GM21390 (cell line): Measurements from ENCODE around the gene DERL3.
"Not testable (repeated sequence)": the region's sequence is repeated elsewhere in the genome, so short reads cannot be mapped to it uniquely, and the experiment has no call there.

Experiments used
- ATAC-seq: cut with Tn5 transposase; IDR thresholded peaks from one replicate; pipeline ENCODE4 v1.9.1; 2021; ENCODE audit not compliant: unreplicated experiment

The DERL3 gene

DNA sequence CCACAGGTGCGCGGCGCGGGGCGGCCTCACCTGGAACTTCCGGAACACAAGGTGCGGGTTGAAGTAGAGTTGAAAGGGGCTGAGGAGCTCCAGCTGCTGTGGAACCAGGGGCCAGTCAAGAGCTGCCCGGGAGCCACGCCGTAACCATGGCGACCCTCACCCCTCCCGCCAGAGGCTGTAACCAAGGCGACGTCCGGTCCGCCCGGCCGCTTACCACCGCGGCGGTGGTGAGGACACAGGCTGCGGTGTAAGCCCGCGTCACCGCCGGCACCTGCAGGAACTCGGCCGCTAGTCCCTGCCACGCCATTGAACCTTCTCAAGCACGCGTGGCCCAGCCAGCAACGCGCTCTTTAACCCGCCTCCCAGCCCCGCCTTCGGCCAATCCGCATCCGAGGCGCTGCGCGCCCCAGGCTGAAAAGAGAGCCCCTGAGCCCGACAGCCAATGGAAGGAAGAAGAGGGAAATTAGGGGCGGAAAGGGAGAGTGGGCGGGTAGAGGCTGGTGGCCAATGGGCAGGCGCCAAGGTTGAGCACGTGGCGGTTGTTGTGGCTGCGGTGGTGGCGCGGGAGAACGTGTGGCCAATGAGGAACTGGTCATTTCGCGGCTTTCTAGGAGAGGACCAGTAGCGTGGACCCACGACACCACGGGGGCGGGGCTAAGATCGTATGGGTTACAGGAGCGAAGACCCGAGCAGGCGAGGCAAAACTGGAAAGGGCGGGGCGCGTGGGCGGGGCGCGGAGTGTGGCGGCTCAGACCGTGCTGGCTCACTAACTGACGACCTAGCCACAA is at the start of gene DERL3:
TSS of gene DERL3 (minus strand) at position 326 of the 788 bp plus-strand sequence. CDS start at position 307, 19 bp downstream.
- peak; percentile 79 for ATAC-seq

DNA sequence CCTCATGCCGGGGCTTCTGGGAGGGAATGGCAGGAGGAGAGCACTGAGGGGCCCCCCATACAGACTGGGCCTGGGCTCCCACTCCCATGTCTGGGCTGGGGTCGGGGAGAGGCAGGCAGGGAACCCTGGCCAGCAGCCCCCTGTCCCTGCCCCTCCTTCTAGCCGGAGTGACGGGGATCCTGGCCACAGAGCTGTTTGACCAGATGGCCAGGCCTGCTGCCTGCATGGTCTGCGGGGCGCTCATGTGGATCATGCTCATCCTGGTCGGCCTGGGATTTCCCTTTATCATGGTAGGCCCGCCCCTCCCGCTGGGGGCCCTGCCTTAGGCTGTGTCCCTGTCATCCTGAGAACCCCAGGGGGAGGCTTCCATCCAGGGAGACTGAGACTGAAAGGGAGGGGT is 45.3 kb upstream of the DERL3 start:
- ATAC-seq: no peak

DNA sequence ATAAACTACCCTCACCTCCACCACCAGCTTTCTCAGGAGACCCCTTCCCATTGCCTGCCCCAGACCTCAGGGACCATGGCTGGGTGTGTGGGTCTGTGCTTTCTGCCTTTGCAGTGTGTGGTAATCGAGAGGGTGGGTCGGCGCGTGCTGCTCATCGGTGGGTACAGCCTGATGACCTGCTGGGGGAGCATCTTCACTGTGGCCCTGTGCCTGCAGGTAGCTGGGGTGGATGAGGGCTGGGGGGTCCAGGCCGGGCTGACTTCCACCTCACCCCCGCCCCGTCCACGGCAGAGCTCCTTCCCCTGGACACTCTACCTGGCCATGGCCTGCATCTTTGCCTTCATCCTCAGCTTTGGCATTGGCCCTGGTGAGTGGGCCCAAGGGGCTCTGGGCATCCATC is 44.9 kb upstream of the DERL3 start:
- no peak for ATAC-seq

DNA sequence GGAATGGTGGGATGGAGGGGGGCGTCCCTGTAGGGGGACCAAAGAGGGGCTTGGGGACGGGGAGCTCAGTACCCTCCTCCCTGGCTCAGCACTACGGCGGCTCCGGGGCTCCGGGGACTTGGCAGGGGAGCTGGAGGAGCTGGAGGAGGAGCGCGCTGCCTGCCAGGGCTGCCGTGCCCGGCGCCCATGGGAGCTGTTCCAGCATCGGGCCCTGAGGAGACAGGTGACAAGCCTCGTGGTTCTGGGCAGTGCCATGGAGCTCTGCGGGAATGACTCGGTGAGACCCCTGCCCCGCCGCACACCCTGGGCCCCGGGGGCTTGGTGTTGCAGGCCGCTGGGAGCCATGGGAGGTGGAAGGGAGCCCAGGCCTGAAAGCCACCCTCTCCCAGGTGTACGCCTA is 43.6 kb upstream of the DERL3 start:
- ATAC-seq: no peak

DNA sequence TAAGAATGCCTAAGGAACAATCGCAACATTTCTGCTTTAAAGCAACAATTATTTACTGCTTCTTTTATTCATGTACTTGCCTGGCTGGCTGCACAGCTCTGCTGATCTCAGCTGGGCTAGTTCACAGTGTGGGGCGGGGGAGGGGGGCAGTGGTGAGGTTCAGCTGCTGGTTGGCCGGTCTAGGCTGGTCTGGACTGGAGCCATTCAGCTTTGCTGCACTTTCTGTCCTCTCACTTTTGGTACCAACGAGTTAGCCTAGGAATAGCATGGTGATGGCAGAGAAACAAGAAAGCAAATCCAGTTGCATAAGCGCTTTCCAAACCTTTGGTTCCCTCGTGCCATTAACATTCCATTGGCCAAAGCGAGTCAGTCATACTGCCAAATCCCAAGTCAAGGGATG is 39.4 kb upstream of the DERL3 start:
- ATAC-seq: no peak

DNA sequence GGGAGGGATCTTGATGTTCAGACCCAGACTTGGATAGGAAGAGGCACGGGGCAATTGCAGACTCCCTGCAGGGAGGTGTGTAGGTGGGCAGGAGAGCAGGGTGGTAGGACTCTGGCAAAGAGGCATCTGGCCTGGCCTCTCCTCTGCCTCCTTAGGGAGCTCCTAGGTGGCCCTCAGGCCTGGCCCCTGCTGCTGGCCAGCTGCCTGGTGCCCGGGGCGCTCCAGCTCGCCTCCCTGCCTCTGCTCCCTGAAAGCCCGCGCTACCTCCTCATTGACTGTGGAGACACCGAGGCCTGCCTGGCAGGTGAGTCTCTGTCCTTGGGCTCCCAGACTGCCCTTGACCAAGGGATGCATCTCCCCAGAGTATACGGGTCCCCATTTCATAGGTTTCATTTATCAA is 38.8 kb upstream of the DERL3 start:
- ATAC-seq: no peak

DNA sequence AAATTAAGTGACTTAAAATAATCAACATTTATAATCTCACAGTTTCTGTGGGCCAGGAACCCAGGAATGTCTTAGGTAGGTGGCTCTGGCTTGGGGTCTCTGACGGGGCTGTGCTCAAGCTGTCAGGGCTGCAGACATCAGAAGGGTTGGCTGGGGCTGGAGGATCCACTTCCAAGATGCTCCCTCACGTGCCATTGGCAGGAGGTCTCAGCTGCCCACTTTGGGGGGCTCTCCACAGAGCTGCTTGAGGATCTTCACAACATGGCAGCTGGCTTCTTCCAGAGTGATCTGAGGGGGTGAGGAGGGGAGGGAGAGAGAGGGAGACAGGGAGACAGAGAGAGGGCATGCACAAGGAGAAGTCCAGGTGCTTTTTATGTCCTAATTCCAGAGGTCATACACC is 37.0 kb upstream of the DERL3 start:
- ATAC-seq: no peak

DNA sequence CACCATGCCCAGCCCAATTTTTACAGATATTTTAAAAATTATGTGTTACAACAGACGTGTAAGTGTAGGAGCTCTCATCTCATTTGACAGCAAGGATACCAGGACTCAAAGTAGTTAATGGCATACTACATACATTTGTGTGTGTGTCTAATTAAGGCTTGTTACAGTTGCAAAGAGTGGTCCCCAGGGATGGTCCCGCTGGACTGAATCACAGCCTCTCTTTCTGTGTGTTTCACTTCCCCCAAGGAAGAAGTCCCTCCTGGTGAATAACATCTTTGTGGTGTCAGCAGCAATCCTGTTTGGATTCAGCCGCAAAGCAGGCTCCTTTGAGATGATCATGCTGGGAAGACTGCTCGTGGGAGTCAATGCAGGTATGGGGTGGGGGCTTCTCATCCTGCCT is 36.1 kb upstream of the DERL3 start:
- ATAC-seq: no peak

DNA sequence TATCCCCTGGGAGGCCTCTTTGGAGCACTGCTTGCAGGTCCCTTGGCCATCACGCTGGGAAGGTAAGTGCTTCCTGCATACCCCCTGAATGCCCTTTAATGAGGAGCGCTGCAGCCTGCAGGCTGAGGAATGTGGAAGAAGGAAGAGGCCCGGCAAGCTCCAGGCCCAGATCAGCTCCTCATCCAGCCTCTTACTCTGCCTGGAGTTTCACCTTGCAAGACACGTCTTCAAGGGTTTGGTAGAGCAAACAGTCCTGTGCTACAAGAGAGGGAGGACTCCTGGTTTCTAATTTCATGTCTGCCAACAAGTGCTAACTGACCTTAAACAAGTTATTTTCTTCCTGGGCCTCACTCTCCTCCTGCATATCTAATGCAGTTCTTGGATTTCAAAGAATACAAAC is 29.8 kb upstream of the DERL3 start:
- no peak for ATAC-seq

DNA sequence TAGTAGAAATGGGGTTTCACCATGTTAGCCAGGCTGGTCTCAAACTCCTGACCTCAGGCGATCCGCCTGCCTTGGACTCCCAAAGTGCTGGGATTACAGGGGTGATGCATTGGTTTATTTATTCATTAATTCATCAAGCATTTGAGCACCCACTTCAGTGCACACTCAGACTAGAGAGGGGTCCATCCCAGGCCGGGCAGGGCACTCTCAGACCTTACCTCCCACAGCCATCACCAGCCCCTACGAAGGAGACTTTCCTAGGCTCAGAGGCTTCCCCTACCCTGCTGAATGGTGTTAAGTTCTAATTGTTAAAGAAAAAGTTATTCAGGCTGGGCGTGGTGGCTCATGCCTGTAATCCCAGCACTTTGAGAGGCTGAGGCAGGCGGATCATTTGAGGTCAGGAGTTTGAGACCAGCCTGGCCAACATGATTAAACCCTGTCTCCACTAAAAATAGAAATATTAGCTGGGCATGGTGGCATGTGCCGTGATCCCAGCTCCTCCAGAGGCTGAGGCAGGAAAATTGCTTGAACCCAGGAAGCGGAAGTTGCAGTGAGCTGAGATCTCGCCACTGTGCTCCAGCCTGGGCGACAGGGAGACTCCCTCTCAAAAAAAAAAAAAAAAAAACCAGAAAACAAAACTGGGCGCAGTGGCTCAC is 25.8 kb upstream of the DERL3 start:
- not testable (repeated sequence) for ATAC-seq

DNA sequence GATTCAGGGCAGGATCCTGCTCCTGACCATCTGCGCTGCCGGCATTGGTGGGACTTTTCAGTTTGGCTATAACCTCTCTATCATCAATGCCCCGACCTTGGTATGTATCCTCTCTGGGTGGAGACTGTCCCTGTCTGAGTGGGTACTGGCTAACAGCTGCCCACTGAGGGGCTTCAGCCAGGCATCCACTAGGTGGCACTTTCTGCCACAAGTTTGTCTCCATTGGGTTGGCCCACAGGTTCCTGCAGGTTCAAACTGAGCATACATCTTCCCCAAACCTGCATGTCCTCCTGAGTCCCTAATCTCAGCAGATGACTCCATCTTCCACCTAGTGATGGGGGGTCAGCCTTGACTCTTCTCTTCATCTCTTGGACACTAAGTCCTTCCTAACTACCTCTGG is 23.3 kb upstream of the DERL3 start:
- ATAC-seq: no peak

DNA sequence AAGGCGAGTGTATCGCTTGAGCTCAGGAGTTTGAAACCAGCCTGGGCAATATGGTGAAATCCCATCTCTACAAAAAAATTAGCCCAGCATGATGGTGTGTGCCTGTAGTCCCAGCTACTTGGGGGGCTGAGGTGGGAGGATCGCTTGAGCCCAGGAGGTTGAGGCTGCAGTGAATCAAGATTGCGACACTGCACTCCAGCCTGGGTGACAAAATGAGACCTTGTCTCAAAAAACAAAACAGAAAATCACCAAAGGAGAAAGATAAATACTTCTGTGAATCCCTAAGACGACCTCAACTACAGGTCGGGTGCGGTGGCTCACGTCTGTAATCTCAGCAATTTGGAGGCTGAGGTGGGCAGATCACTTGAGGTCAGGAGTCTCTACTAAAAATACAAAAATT is 21.4 kb upstream of the DERL3 start:
- not testable (repeated sequence) for ATAC-seq

DNA sequence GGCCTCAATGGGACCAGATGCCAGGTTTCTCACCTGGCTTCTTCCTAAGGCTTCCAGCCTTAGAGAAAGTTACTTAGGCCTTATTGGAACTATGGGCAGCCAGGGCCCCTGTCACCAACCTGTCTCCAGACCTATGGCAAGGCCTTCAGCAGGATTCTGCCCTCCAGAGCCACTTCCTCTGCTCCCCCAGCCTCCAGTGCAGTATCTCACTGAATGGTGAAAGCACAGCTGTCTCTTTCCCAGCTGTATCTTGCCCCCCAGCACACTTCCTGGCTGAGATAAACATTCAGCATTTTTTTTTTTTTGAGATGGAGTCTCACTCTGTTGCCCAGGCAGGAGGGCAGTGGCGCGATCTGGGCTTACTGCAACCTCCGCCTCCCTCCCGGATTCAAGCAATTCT is 20.4 kb upstream of the DERL3 start:
- ATAC-seq: no peak

DNA sequence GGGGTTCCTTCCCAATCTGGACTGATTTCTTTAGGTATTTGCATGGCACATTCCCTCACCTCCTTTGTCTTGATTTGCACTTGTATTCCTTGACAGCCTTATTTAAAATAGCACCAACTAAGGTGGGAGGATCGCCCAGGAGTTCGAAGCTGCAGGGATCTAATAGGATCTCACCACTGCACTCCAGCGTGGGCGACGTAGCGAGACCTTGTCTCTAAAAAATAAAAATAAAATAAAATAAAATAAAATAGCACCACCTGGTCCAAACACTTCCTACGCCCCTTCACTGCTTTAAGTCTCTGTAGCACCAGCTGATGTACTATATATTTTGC is 19.6 kb upstream of the DERL3 start:
- ATAC-seq: no peak

DNA sequence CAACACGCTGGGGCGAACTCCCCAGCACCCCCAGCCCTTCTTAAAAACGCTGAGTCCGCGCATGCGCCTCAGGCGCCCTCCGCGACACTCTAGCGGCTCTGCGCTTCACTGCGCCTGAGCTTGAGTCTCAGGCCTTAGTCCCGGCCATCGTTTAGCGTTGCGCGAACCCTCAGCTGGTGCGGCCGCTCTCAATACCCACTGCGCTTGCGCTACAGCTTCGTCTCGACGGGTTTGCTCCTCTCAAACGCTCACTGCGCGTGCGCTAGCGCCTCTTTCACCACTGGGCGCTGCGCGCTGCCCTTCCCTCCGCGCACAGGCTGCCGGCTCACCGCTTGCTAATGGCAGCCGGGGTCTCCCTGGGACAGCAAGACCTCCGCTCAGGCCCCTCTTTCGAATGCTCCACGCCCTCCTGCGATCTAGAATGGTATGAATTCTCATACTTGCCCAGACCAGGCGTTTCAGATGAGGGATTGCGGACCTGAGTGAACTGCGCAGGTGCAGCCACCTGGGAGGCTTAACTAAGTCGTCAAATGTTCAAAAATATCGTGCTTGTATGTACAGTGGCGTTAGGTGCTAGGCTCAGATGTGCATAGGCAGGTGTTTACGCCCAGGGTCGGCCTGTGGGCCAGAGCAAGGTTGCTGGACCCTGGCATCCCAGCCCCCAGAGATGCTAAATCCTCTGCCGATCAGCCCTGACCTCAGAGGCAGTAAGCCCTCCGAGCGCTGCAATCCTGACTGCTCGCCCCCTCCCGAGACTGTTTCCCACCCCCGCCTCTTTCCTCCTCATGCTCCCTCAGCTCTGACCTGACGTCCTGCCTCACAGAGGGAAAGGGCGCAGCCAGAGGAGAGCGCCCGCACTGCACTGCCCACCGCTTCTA is 19.0 kb upstream of the DERL3 start, which contains the start of gene SLC2A11:
TSS of gene SLC2A11 (plus strand) at position 270 of the 878 bp plus-strand sequence. CDS start at position 395, 125 bp downstream.
- ATAC-seq: peak; percentile 85

DNA sequence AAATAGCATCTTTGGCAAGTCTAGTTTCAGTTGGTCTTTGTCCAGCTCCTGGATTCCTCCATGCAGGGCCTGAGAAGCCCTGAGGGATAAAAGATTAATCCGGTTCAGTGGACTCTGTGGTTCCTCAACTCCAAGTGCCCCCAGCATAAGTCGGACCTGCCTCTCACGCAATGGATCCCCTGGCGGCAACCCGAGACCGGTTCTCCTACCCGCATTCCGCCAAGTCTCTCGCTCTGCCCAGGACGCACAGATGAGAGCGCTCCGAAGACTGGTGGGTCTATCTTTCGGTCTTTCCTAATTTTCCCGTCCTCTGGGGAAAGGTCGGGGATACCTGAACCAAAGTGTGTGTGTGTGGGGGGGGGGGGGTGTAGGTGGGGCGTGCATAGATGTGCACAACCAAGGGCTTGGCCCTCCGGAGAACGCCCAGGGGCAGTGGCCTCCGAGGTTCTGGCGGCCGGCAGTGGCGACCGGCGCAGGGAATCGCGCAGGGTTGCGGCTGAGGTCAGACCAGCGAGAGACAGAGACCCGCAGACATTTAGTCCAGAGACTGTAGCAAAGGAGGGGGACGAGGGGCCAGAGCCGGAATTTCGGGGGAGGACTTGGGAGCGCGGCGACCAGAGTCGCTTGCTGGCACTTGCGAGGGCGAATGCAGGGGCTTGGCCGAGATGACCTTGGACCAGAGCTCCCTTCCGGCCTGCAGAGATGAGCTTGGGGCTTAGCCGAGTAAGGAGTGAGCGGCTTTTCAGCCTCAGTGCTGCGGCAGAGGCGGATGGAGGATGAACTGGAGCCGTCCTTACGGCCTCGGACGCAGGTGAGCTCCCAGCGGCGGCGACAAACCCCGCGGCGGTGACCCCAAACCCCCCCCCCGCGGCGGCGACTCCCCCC is 18.2 kb upstream of the DERL3 start:
- ATAC-seq: peak; percentile 44

DNA sequence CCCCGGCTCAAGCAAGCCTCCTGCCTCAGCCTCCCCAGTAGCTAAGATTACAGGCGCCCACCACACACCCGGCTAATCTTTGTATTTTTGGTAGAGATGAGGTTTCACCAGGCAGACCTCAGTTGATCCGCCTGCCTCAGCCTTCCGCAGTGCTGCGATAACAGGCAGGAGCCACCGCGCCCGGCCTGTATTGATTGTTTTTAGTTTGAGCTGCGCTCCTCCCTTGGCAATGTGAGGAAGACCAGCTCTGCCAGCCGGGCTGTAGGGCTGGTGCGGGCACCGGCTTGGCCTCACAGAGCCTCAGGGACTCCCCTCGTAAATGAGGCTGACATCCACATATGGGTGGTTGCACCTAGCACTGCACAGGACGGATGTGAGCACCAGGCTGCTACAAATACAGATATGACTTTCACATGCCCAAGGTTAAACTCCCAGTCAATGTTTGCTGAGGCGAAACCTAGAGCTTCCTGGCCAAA is 11.4 kb upstream of the DERL3 start:
- peak; percentile 49 for ATAC-seq

DNA sequence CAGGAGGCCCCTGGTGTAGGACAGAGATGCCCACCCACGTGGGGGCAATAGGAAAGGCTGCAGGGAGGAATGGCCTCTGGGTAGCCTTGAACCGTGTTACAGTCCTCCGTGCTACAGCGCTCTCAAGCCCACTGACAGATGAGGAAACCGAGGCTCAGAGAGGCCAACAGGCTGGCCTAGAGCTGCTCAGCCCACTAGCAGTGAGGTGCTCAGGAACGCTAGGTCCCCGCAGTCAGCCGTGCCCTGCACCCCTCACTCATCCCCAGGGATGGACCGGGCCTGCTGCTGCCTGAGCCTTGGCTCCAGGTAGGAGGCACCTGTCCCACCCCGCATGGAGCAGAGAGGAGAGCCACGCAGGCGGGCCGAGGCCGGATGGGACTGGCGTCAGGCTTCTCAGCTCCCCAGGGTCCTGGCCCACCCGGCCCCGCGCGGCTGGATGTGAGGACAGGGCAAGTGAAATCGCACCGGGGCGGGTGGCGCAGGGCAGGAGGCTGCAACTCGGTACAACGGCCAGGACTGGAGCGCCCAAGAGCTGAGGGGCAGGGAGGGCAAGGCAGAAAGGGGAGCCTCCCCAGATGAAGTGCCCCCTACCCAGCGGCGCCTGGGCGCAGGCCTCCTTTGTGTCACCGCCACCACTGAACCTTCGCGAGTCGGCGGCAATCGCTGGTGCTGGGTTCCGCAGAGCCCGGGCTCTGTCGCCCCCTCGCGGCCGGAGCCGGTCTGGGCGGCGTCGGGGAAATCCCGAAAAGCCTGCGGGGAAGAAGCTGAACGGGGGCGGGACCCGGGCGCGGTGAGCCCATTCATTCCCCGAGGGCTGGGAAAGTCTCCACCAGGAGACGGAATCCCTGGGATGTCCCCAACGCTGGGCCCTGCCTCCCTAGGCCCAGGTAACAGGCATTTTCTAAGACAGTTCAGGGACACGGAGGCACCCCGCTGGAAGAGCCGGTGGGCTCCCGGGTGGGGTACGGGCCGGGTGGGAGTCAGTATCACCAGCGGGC is 10.5 kb upstream of the DERL3 start:
- ATAC-seq: no peak
